Central memory CD8-positive, alpha-beta T cell (primary cell): ENCODE measurements around the gene ATG2A.
A peak's percentile ranks its signal among the peaks of the same experiment; 100 is the strongest.

Source experiments
- ATAC-seq: fragments of 150-1000 bp; cut with Tn5 transposase; replicated peaks from 2 replicates; pipeline ENCODE4 v1.10.0; 2022; ENCODE audit warnings: mild to moderate bottlenecking, moderate FRiP score, moderate number of reproducible peaks; ENCODE audit not compliant: poor library complexity, severe bottlenecking; ENCODE audit errors: extremely low read depth
- DNase-seq, 2 donors: peaks; one replicate each; pipeline ENCODE4 v3.0.0; 2021; ENCODE audit warnings: low spot score in 2 of 2
- H3K27ac Mint-ChIP-seq: one replicate; pipeline ENCODE4 v1.8.0; 2022; ENCODE audit warnings: low read depth, mild to moderate bottlenecking, moderate library complexity, mixed read lengths
- H3K27me3 Mint-ChIP-seq: one replicate; pipeline ENCODE4 v1.8.0; 2022; ENCODE audit warnings: mixed read lengths
- H3K36me3 Mint-ChIP-seq: one replicate; pipeline ENCODE4 v1.8.0; 2022; ENCODE audit warnings: mild to moderate bottlenecking, moderate library complexity, mixed read lengths; ENCODE audit not compliant: insufficient read depth
- H3K4me1 Mint-ChIP-seq: one replicate; pipeline ENCODE4 v1.8.0; 2022; ENCODE audit warnings: mixed read lengths
- H3K4me3 Mint-ChIP-seq: one replicate; pipeline ENCODE4 v1.8.0; 2022; ENCODE audit warnings: mild to moderate bottlenecking, moderate library complexity, mixed read lengths
- H3K9me3 Mint-ChIP-seq: one replicate; pipeline ENCODE4 v1.8.0; 2022; ENCODE audit warnings: mixed read lengths

ATG2A gene

DNA sequence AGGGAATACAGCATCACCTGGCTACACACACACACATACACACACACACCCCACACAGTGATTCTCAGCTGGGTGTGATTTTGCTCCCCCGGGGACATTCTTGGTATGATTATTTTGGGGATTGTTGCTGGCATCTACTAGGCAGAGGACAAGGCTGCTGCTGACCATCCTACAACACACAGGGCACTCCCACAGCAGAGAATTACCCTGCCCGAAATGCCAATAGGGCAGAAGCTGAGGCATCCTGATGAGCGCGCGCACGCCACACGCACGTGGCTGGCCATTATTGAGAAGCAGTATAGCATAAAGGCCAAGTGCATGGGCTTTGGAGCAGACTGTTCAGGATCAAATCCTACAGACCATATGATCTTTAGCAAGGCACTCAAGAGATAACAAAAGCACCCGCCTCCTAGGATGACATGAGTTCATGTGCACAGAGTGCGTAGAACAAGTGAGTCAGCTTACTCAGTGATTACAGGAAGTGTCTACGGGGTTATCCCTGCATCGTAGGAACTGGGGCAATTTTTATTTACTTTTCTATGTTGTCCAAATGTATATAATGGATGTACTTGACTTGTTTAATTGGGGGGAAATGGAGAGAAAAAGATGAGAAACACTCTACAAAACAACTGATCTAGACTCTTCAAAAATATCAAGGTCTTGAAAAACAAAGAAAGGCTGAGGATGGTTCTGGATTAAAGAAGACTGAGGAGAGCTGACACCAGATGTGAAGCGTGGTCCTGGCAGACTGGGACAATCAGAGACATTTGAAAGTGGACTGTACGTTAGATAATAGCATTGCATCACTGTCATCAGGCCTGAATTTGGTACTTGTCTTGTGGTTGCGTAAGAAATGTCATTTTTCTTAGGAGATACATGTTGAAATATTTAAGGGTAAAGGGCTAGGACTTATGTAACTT, 31.4 kb downstream of the ATG2A start:
- ATAC-seq, result peak; percentile 44
- H3K27ac Mint-ChIP-seq, result peak overlapping the region; percentile 85
- no peak for DNase-seq
- no peaks in the 10 kb centered on the region for H3K27me3 Mint-ChIP-seq
- H3K4me1 Mint-ChIP-seq, result peaks cover 28% of the 10 kb centered on the region
- no peak overlapping the region for H3K4me3 Mint-ChIP-seq
- H3K36me3 Mint-ChIP-seq, result peaks cover 14% of the 10 kb centered on the region
- H3K9me3 Mint-ChIP-seq, result no peaks in the 10 kb centered on the region

DNA sequence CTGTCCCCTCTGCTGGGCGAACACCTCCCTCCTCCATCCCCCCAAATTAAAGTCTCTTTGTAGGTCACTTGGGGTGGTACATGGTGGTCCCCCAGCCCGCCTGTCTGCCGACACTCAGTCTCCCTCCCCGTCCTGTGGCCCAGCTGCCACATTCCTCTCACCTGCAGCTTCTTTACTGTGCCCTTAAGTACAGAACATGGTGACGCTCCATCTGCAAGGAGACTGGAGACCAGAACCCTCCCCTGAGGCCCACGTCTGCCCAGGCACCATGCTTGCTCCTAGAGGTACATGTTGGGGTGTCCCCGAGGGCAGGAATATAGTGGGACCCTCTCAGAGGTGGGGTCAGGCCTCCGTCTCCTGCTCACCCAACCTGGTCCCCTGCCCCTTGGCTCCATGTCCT, 33.0 kb downstream of the ATG2A start:
- no peak overlapping the region for H3K4me3 Mint-ChIP-seq
- H3K27me3 Mint-ChIP-seq, result no peaks in the 10 kb centered on the region
- no peak for DNase-seq
- H3K4me1 Mint-ChIP-seq, result peaks cover 44% of the 10 kb centered on the region
- peaks cover 10% of the 10 kb centered on the region for H3K36me3 Mint-ChIP-seq
- no peaks in the 10 kb centered on the region for H3K9me3 Mint-ChIP-seq
- H3K27ac Mint-ChIP-seq, result peak overlapping the region; percentile 23
- ATAC-seq, result no peak

DNA sequence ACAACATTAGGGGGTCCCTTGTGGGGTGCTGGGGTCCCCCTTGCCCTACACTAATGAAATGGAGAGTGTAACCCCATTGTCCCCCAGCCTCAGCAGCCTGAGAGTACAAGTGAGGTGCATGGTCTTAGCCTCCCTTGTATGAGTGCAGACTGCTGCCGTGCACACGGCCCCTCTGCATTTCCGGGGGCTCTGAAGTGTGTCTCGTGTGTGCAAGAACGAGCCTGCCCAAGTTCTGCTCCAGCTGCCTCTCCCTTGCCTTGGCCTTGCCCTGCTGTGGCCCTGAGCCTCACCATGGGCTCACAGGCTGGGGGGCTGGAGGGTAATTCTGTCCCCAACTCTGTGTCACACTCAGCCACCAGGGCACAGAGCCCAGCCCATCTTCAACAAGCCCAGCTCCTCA, 33.4 kb downstream of the ATG2A start:
- no peaks in the 10 kb centered on the region for H3K27me3 Mint-ChIP-seq
- peak overlapping the region; percentile 23 for H3K27ac Mint-ChIP-seq
- H3K4me1 Mint-ChIP-seq, result peaks cover 48% of the 10 kb centered on the region
- DNase-seq (no peak), ATAC-seq (no peak)
- peaks cover 14% of the 10 kb centered on the region for H3K36me3 Mint-ChIP-seq
- H3K9me3 Mint-ChIP-seq, result no peaks in the 10 kb centered on the region
- H3K4me3 Mint-ChIP-seq, result no peak overlapping the region

DNA sequence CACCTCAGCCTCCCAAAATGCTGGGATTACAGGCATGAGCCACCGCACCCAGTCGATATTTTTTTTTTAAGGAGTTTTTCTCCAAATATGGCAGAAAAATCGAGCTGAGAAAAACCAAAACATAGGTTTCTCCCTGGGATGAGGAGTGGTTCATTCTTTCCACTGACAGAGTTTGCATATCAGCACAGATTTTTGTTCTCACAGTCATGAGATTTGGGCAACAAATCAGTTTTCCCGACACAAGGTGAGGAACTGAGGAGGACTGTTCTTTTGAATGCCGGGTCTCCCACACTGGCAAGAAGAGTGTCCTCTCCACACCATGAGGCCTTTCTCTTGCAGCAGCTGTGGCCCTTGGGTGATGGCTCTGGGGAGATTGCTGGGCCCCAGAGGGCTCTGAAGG, 34.8 kb downstream of the ATG2A start:
- ATAC-seq (no peak), DNase-seq (no peak)
- Mint-ChIP-seq H3K4me1 (peaks cover 45% of the 10 kb centered on the region), H3K27ac (no peak overlapping the region), H3K4me3 (no peak overlapping the region), H3K9me3 (no peaks in the 10 kb centered on the region), H3K27me3 (no peaks in the 10 kb centered on the region), H3K36me3 (peaks cover 21% of the 10 kb centered on the region)

DNA sequence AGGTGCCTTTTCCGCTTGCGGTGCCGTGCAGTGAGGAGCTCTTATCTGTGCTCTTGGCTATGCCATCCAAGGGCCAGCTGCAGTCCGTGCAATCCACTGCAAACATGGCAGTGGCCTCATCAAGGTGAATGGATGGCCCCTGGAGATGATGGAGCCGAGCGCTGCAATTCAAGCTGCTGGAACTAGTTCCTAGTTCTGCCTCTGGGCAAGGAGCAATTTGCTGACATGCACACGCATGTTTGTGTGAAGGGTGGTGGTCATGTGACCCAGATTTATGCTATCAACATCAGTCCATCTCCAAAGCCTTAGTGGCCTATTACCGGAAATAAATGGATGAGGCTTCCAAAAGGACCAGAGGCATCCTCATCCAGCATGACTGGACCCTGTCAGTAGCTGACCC, 35.5 kb downstream of the ATG2A start:
- Mint-ChIP-seq H3K4me3 (peak overlapping the region; percentile 96), H3K36me3 (peaks cover 29% of the 10 kb centered on the region), H3K9me3 (no peaks in the 10 kb centered on the region), H3K27ac (no peak overlapping the region), H3K4me1 (peaks cover 51% of the 10 kb centered on the region), H3K27me3 (no peaks in the 10 kb centered on the region)
- DNase-seq, result no peak
- ATAC-seq, result no peak

DNA sequence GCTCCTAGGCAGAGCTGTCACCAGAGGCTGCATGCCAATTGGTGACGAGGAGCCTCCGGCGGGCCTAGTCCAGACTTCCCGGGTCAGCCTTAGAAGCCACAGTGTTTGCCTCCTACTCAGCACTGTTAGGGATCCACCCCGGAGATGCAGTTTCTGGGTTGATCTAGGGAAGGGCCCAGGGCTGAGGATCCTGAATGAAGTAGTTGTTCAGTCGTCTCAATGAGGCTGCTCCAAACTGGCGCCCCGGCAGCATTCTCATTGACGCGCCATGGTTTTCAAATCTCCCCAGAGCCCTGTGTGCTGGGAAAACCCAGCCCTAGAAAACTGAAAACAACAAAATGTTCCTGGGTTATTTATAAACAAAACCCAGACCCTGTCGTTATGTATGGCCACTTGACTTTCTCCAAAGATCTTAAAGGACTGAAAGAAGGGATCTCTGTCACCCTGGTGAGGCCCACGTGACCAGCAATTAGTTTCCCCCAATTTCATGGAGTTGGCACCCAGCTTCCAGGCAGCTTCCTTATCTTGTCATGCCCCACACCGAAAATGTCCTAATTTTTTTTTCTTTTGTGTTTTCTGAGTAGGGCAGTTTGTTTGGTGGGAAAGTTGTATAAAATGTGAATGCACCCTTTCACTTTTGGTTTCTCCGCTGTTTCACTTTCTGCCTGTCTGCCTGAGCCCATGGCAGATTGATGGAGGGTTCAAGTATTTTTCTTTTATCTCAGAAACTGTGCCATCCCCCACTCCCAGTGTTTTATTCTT, 36.6 kb downstream of the ATG2A start:
- peak overlapping the region; percentile 96 for H3K4me3 Mint-ChIP-seq
- DNase-seq (no peak), ATAC-seq (no peak)
- H3K27me3 Mint-ChIP-seq, result no peaks in the 10 kb centered on the region
- H3K36me3 Mint-ChIP-seq, result peaks cover 35% of the 10 kb centered on the region
- peak overlapping the region; percentile 91 for H3K27ac Mint-ChIP-seq
- peaks cover 56% of the 10 kb centered on the region for H3K4me1 Mint-ChIP-seq
- no peaks in the 10 kb centered on the region for H3K9me3 Mint-ChIP-seq

DNA sequence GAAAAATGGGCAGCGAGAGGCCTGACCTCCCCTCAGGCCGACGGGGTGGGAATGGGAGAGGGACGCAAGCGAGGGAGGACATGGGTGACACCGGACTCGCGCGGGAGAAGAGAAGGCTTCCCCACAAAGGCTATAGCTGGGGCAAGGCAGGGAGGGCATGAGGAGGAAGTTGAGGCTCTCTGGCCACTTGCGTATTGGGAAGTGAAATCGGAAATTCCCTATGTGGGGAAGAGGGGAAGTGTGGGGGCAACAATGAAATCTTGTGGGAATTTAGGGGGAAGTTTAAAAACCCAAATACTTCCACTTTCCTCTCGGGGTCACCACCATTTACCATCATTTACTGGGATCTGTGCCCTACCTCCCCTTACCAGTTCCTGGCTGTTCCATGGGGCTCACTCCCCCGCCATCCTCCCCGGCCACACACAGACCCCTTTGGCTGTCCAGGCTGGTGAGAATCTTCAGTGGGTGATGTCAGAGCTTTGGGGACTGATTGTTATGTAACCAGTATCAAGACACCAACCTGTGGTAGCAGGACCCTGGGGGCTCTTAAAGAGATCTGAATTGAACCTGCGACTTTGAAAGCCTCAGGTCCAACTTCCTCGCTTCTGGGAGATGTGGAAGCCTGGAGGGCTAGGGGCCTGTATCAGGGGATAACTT, 37.6 kb downstream of the ATG2A start:
- ATAC-seq (no peak), DNase-seq (no peak)
- Mint-ChIP-seq H3K36me3 (peaks cover 44% of the 10 kb centered on the region), H3K4me1 (peaks cover 66% of the 10 kb centered on the region), H3K9me3 (no peaks in the 10 kb centered on the region), H3K4me3 (peak overlapping the region; percentile 96), H3K27me3 (no peaks in the 10 kb centered on the region), H3K27ac (peak overlapping the region; percentile 91)

DNA sequence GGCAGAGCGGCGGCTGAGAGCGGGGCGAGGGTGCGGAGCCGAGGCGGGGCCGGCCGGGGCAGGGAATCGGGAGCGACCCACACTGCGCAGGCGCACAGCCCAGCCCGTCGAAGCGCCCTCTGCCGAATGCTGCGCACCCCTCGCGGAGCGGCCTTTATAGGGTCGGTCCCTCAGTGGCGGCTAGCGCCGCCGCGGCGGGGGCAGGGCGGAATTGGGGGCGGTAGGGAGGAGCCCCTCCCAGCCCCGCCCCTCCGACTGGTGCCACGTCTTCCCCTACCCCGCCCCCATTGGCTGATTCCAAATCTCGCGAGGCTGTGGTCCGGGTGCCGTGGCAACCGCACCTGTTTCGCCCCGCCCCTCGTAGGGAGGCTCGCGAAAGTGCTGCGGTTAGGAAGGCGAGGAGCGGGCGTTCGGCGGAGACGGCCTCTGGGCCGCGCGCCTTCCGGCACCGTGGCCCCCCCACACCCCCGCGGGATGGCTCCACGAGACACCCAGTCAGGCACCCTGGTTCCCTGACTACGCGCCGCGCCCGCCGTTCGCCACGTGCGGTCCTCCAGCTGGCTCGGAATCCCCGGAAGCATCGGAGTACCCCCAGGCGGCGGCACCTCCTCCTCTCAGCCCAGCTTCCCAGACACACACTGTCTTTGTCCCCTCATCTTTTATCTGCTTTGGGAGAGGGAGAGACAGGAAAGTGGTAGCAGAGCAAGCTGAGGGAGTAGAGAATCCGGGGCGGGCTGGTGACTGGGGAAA, 38.3 kb downstream of the ATG2A start, which contains the start of gene EHD1:
EHD1 (minus strand) TSS at position 128 of the 750 bp plus-strand sequence. CDS start 157 bp downstream, outside the sequence.
- Mint-ChIP-seq H3K36me3 (peaks cover 49% of the 10 kb centered on the region), H3K9me3 (no peaks in the 10 kb centered on the region), H3K27ac (peak within 1 kb of the TSS; percentile 91), H3K4me1 (peaks cover 65% of the 10 kb centered on the region), H3K27me3 (no peaks in the 10 kb centered on the region), H3K4me3 (peak within 1 kb of the TSS; percentile 96)
- ATAC-seq (peak; percentile 79), DNase-seq (peak; percentile 98 to 100)

DNA sequence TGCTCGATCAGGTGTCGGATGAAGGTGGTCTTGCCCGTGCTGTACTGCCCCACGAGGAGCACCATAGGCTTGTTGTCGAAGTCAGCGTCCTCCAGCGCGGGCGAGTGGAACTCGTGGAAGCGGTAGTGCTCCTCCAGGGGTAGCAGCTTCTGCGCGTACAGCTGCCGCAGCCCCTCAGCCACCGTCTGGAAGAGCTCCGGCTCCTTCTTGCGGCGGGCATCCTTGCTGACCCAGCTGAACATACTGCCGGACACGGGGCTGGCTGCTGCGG, 38.9 kb downstream of the ATG2A start:
- Mint-ChIP-seq H3K36me3 (peaks cover 54% of the 10 kb centered on the region), H3K4me1 (peaks cover 68% of the 10 kb centered on the region), H3K27me3 (no peaks in the 10 kb centered on the region), H3K9me3 (no peaks in the 10 kb centered on the region), H3K27ac (peak overlapping the region; percentile 91), H3K4me3 (peak overlapping the region; percentile 96)
- ATAC-seq (peak; percentile 27), DNase-seq (no peak)

DNA sequence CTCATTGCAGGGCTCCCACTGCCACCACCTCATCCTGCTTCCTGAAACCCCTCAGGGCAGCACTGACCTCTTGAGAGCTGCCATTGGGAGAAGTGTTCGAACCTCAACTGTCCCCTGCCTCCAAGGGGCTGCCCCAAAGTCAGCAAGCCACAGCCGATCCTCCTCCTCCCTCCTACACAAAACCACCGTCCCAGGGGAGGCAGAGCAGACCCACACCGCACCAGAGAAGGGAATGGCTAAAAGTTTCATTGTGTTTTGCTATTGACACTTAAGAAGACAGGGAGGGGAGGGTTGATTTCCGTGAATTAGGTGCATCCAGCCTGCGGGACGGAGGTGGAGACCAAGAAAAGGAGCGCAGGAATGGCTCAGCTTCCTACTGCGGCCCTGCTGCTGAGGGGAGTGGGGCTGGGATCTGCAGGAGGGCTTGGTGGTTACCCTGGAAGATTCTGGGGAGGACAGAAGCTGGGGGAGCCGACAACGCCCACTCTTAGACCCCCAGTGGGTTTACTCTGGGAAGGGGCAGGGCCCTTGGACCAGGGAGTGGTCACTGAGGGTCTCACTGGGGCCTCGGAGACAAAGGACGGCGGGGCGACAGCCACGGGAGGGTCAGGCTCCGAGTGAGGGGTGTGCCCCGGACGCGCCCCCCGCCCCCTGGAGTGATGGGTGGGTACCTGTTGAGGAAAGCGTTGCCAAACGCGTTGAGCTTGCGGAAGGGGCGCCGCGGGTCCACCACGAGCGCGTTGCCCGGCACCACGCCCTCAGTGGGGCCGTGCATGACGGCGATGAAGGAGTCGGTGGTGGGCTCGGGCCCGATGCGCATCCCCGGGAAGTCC, 39.4 kb downstream of the ATG2A start:
- no peak for ATAC-seq
- Mint-ChIP-seq H3K36me3 (peaks cover 59% of the 10 kb centered on the region), H3K4me1 (peaks cover 74% of the 10 kb centered on the region)

DNA sequence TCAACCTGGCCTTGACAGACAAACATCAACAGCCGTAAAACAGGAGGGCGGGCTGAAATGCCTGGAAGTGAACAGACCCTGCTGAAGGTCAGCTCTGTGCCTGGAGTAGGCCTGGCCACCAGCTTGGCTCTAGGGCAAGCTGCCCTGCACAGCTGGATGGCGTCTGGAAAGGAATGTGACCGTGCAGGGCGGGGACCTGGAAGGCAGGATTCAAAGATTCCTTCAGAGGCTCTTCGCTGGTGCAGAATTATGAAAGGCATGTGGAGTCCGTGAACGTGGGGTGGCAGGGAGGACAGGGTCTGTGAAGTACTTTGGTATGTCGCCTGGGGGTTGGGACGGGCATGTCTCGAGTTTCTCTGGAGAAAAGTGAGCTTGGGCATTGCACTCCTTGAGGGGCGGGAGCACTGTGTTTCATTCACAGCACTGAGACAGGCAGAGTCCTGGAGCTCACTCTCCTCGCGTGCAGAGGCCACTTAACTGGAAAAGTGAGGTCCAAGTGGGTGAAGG, 40.1 kb downstream of the ATG2A start:
- H3K27ac Mint-ChIP-seq, result peak overlapping the region; percentile 91
- ATAC-seq (no peak), DNase-seq (no peak)
- H3K36me3 Mint-ChIP-seq, result peaks cover 66% of the 10 kb centered on the region
- H3K4me1 Mint-ChIP-seq, result peaks cover 76% of the 10 kb centered on the region
- peak overlapping the region; percentile 96 for H3K4me3 Mint-ChIP-seq
- H3K9me3 Mint-ChIP-seq, result no peaks in the 10 kb centered on the region
- H3K27me3 Mint-ChIP-seq, result no peaks in the 10 kb centered on the region

More for the DNA sequence above, 39.4 kb downstream of the ATG2A start:
- no peaks in the 10 kb centered on the region for H3K9me3 Mint-ChIP-seq
- peak overlapping the region; percentile 96 for H3K4me3 Mint-ChIP-seq
- peak overlapping the region; percentile 91 for H3K27ac Mint-ChIP-seq
- H3K27me3 Mint-ChIP-seq, result no peaks in the 10 kb centered on the region
- DNase-seq, result no peak
